GM23248 (cell line): ENCODE measurements around the gene IKZF1. TPM values are rescaled to one million over a fixed set of nuclear protein-coding genes. Genes with fewer than 3 reads are reported as not detected.

Experiments used
- DNase-seq: peaks from one replicate; pipeline ENCODE4 v3.0.0-alpha.2; 2015
- H2AFZ ChIP-seq: fragments of 200-600 bp; sonication (generic); 2 replicates; pipeline ENCODE4 v1.6.1; 2016; ENCODE audit warnings: antibody characterized with exemption
- H3F3A ChIP-seq: fragments of 200-600 bp; sonication (generic); 2 replicates; pipeline ENCODE4 v1.6.1; 2016; ENCODE audit warnings: mild to moderate bottlenecking, antibody characterized with exemption, mixed run types; ENCODE audit not compliant: insufficient read depth
- H3K27ac ChIP-seq: fragments of 200-600 bp; sonication (generic); 2 replicates; pipeline ENCODE4 v1.5.1; 2016; ENCODE audit warnings: mild to moderate bottlenecking
- H3K27me3 ChIP-seq: fragments of 200-600 bp; sonication (generic); replicated peaks from 2 replicates; pipeline ENCODE4 v1.6.1; 2016; ENCODE audit warnings: mild to moderate bottlenecking; ENCODE audit not compliant: insufficient read depth
- H3K36me3 ChIP-seq: fragments of 200-600 bp; sonication (generic); 2 replicates; pipeline ENCODE4 v1.6.1; 2016; ENCODE audit warnings: low read depth, mild to moderate bottlenecking
- H3K4me1 ChIP-seq: fragments of 200-600 bp; sonication (generic); 2 replicates; pipeline ENCODE4 v1.6.1; 2016; ENCODE audit warnings: mild to moderate bottlenecking; ENCODE audit not compliant: insufficient read depth
- H3K4me2 ChIP-seq: fragments of 200-600 bp; sonication (generic); one replicate; pipeline ENCODE4 v1.6.1; 2016; ENCODE audit warnings: mild to moderate bottlenecking; ENCODE audit not compliant: unreplicated experiment
- H3K4me3 ChIP-seq: fragments of 200-600 bp; sonication (generic); 2 replicates; pipeline ENCODE4 v1.5.1; 2016; ENCODE audit warnings: mild to moderate bottlenecking
- H3K79me2 ChIP-seq: fragments of 200-600 bp; sonication (generic); 2 replicates; pipeline ENCODE4 v1.6.1; 2016; ENCODE audit warnings: mild to moderate bottlenecking; ENCODE audit not compliant: insufficient read depth
- H3K9ac ChIP-seq: fragments of 200-600 bp; sonication (generic); 2 replicates; pipeline ENCODE4 v1.6.1; 2016; ENCODE audit warnings: mild to moderate bottlenecking
- H3K9me2 ChIP-seq: fragments of 200-600 bp; sonication (generic); 2 replicates; pipeline ENCODE4 v1.6.1; 2016; ENCODE audit warnings: mixed run types, mild to moderate bottlenecking, moderate library complexity; ENCODE audit not compliant: insufficient read depth
- H3K9me3 ChIP-seq: fragments of 200-600 bp; sonication (generic); one replicate; pipeline ENCODE4 v1.6.1; 2017; ENCODE audit warnings: low read depth
- H4K20me1 ChIP-seq: fragments of 200-600 bp; sonication (generic); 2 replicates; pipeline ENCODE4 v1.6.0; 2016; ENCODE audit not compliant: insufficient read depth
- EZH2 ChIP-seq: fragments of 200-600 bp; sonication (generic); IDR thresholded peaks from 2 replicates; pipeline ENCODE4 v1.6.1; 2018; ENCODE audit warnings: antibody characterized with exemption, mild to moderate bottlenecking; ENCODE audit not compliant: insufficient read depth, poor library complexity, severe bottlenecking
- EZH2phosphoT487 ChIP-seq: fragments of 200-600 bp; sonication (generic); IDR thresholded peaks from 2 replicates; pipeline ENCODE4 v1.6.1; 2018; ENCODE audit warnings: antibody characterized with exemption, moderate library complexity, mild to moderate bottlenecking, low read depth; ENCODE audit not compliant: insufficient read depth
- WGBS, 2 experiments: methylation state at CpG; one replicate each; pipeline ENCODE4 v1.1.6; 2015 to 2017; ENCODE audit warnings: low lambda C conversion rate in 2 of 2, low coverage in 1 of 2; ENCODE audit errors: missing lambda C conversion rate in 2 of 2; 5-methylcytosine and 5-hydroxymethylcytosine counted together
- in situ Hi-C: fragments of 300-500 bp; cut with MboI; formaldehyde crosslinking; loops from 2 replicates; pipeline ENCODE4 v1.15.0; 2020
- polyA plus RNA-seq: library from polyadenylated mRNA; unstranded; fragments of >200 nt; fragmentation: Nextera tagmentation; extraction: Ambion mirVana; gene quantifications from 2 replicates; pipeline ENCODE4 v1.2.1, GENCODE V29; 2016
- total RNA-seq: library from RNA; depleted of rRNA; stranded (reverse); fragments of >200 nt; shearing (Covaris generic); gene quantifications from 2 replicates; pipeline ENCODE4 v1.2.3, GENCODE V29; 2014

The IKZF1 gene
- total and polyA plus RNA-seq, 2 experiments from 2014 or later, result not detected

GRCh38 chr7:50341724-50342123 is 37.2 kb downstream of the IKZF1 start:
- H3K27ac ChIP-seq, result no peak overlapping the region
- no peaks in the 10 kb centered on the region for H3K36me3 ChIP-seq
- H3K9me2 ChIP-seq, result no peaks in the 10 kb centered on the region
- no peak overlapping the region for H3K4me3 ChIP-seq
- no peak overlapping the region for H3K9ac ChIP-seq
- H4K20me1 ChIP-seq, result no peaks in the 10 kb centered on the region
- H3K27me3 ChIP-seq, result peaks cover 36% of the 10 kb centered on the region
- 8 to 20% methylated on average over 1 of the region's 1 CpG for WGBS, 2 experiments
- in situ Hi-C loops, result no loop called here
- no peak overlapping the region for H3K4me2 ChIP-seq
- no peaks in the 10 kb centered on the region for H3K4me1 ChIP-seq
- TF ChIP-seq EZH2, result no peak
- no peak for TF ChIP-seq EZH2phosphoT487
- no peak overlapping the region for H2AFZ ChIP-seq
- H3F3A ChIP-seq, result no peaks in the 10 kb centered on the region
- no peak for DNase-seq
- no peaks in the 10 kb centered on the region for H3K9me3 ChIP-seq
- H3K79me2 ChIP-seq, result no peaks in the 10 kb centered on the region

GRCh38 chr7:50342616-50343114 is 38.1 kb downstream of the IKZF1 start:
- no peak overlapping the region for H2AFZ ChIP-seq

GRCh38 chr7:50346545-50347497 is 42.3 kb downstream of the IKZF1 start:
- Histone ChIP-seq H3K4me2 (no peak overlapping the region), H3K36me3 (no peaks in the 10 kb centered on the region), H3K4me3 (no peak overlapping the region), H3K9me2 (no peaks in the 10 kb centered on the region), H3K9me3 (no peaks in the 10 kb centered on the region), H3K79me2 (no peaks in the 10 kb centered on the region), H3K9ac (no peak overlapping the region), H3K4me1 (no peaks in the 10 kb centered on the region), H4K20me1 (no peaks in the 10 kb centered on the region), H3K27ac (no peak overlapping the region), H3F3A (no peaks in the 10 kb centered on the region), H2AFZ (no peak overlapping the region), H3K27me3 (peaks cover 70% of the 10 kb centered on the region)
- 19 to 21% methylated on average over 8 of the region's 8 CpGs for whole genome bisulfite sequencing, 2 experiments
- TF ChIP-seq EZH2 (no peak), EZH2phosphoT487 (no peak)
- peak; percentile 28 for DNase-seq
- in situ Hi-C loops, result no loop called here

More at GRCh38 chr7:50342616-50343114, 38.1 kb downstream of the IKZF1 start:
- Histone ChIP-seq H3K4me1 (no peaks in the 10 kb centered on the region), H3K9me2 (no peaks in the 10 kb centered on the region), H3K9me3 (no peaks in the 10 kb centered on the region), H3K79me2 (no peaks in the 10 kb centered on the region), H3K4me3 (no peak overlapping the region), H3K4me2 (no peak overlapping the region), H3K27me3 (peaks cover 46% of the 10 kb centered on the region), H3K27ac (no peak overlapping the region), H3K9ac (no peak overlapping the region), H4K20me1 (no peaks in the 10 kb centered on the region), H3K36me3 (no peaks in the 10 kb centered on the region), H3F3A (no peaks in the 10 kb centered on the region)
- in situ Hi-C loops, result no loop called here
- TF ChIP-seq EZH2 (no peak), EZH2phosphoT487 (no peak)
- DNase-seq, result peak; percentile 6
- 6 to 9% methylated on average over 8 of the region's 8 CpGs for WGBS, 2 experiments

- H3K9me3 ChIP-seq, result no peaks in the 10 kb centered on the region
- TF ChIP-seq EZH2, result no peak
- no peak for TF ChIP-seq EZH2phosphoT487
- no peaks in the 10 kb centered on the region for H3K4me1 ChIP-seq
- WGBS, 2 experiments, result 54 to 60% methylated on average over 10 of the region's 10 CpGs
- H3K79me2 ChIP-seq, result no peaks in the 10 kb centered on the region
- H3K27me3 ChIP-seq, result peaks cover 71% of the 10 kb centered on the region
- H3F3A ChIP-seq, result no peaks in the 10 kb centered on the region
- no peaks in the 10 kb centered on the region for H3K9me2 ChIP-seq
- no peak overlapping the region for H3K9ac ChIP-seq
- no peak overlapping the region for H3K4me2 ChIP-seq
- no peak for DNase-seq
- in situ Hi-C loops, result no loop called here
- no peak overlapping the region for H3K4me3 ChIP-seq
- no peaks in the 10 kb centered on the region for H3K36me3 ChIP-seq
- H4K20me1 ChIP-seq, result no peaks in the 10 kb centered on the region
- no peak overlapping the region for H3K27ac ChIP-seq
- H2AFZ ChIP-seq, result no peak overlapping the region
Observed at GRCh38 chr7:50347693-50348092, 43.2 kb downstream of the IKZF1 start.
